Activated T-cell treated with anti-CD3 and anti-CD28 coated beads, Interleukin-2, amount 50 U/mL, for 24 hours (primary cell): ENCODE measurements around the gene UBE2V1.

Source experiments
- DNase-seq: peaks from one replicate; pipeline ENCODE4 v3.0.0-alpha.2; 2020
- H3K27ac Mint-ChIP-seq: 2 replicates; pipeline ENCODE4 v1.8.0; 2020; ENCODE audit warnings: mild to moderate bottlenecking, mixed read lengths
- H3K27me3 Mint-ChIP-seq: 2 replicates; pipeline ENCODE4 v1.8.0; 2020; ENCODE audit warnings: mixed read lengths
- H3K36me3 Mint-ChIP-seq: 2 replicates; pipeline ENCODE4 v1.8.0; 2020; ENCODE audit warnings: low read depth, mixed read lengths
- H3K4me1 Mint-ChIP-seq: 2 replicates; pipeline ENCODE4 v1.8.0; 2020; ENCODE audit warnings: low read depth, mixed read lengths
- H3K4me3 Mint-ChIP-seq: 2 replicates; pipeline ENCODE4 v1.8.0; 2020; ENCODE audit warnings: mild to moderate bottlenecking, moderate library complexity, mixed read lengths
- H3K9me3 Mint-ChIP-seq: 2 replicates; pipeline ENCODE4 v1.8.0; 2020; ENCODE audit warnings: mixed read lengths

Gene UBE2V1

DNA sequence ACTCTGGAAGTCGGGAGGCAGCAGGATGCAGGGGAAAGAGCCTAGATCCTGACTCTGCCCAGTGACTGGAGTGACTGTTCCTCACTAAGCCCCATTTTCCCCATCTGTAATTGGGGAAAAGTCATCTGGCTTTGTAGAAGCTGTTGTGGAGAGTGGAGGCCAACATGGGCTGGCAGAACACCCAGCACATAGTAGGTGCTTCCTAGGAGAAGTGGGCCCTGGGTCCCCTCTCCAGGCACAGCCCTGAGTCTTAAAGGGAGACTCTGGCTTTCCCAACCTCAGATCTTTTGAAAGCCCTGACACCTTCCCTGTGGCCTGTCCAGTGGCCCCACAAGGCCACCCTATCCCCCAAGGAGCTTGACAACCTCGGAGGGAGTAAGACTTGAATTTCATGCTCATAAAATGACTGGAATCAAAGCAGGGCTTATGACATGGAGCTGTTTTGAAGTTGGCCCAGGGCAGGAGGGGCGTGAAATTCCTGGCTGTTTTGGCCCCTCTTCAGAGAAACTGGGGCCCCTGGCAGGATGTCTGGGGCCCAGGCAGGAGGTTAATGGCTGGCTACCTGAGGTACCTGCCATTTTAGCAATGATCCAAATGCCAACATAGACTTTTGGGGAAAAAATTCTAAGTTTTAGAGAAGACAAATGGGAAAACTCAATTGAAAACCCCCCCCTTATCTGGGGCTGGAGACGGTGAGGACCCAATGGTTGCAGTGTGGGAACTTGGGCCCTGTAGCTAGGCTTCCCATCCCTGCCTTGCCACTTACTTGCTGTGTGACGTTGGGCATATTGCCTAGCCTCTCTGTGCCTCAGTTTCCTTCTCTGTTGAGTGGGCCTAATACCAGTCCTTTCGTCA is 51.6 kb downstream of the UBE2V1 start:
- no peaks in the 10 kb centered on the region for H3K36me3 Mint-ChIP-seq
- DNase-seq = no peak
- no peaks in the 10 kb centered on the region for H3K27me3 Mint-ChIP-seq
- no peaks in the 10 kb centered on the region for H3K9me3 Mint-ChIP-seq
- no peak overlapping the region for H3K27ac Mint-ChIP-seq
- no peak overlapping the region for H3K4me3 Mint-ChIP-seq
- H3K4me1 Mint-ChIP-seq = no peaks in the 10 kb centered on the region

DNA sequence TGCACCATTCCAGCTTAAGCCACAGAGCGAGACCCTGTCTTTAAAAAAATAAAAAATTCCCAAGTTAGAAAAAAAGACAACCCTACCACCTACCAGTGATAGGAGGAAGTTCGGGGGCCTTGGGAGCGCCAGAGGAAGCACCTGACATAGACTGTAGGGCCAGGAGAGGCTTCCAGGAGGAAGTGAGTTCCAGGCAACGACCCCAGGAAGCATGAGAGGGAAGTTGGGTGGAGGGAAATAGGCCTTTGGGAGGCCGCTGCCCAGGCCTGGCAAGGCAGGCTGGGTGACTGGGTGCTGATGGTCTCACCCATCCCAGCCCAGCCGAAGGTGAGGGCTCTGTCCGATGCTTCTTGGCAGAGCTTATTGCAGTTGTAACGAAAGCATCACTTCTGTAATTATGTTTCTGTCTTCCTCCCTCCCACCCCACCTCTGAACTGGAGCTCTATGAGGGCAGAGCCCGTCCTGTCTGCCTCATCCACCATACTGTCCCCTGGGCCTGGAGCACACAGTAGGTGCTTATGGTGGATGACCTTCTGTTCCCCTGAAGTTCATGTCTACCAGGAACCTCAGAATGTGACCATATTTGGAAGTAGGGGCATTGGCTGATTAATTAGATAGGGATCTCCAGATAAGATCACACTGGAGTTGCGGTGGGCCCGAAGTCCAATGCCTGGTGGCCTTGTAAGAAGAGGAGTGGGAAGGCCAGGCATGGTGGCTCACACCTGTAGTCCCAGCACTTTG is 54.1 kb downstream of the UBE2V1 start:
- Mint-ChIP-seq H3K9me3 (no peaks in the 10 kb centered on the region), H3K4me3 (no peak overlapping the region), H3K4me1 (no peaks in the 10 kb centered on the region), H3K36me3 (no peaks in the 10 kb centered on the region), H3K27ac (no peak overlapping the region), H3K27me3 (peaks cover 5% of the 10 kb centered on the region)
- DNase-seq = no peak

GRCh38 chr20:50057714-50058053 is 55.3 kb downstream of the UBE2V1 start:
- H3K27ac Mint-ChIP-seq = no peak overlapping the region
- H3K27me3 Mint-ChIP-seq = peaks cover 7% of the 10 kb centered on the region
- H3K9me3 Mint-ChIP-seq = no peaks in the 10 kb centered on the region
- H3K4me3 Mint-ChIP-seq = no peak overlapping the region
- no peaks in the 10 kb centered on the region for H3K36me3 Mint-ChIP-seq
- H3K4me1 Mint-ChIP-seq = no peaks in the 10 kb centered on the region
- DNase-seq = no peak

DNA sequence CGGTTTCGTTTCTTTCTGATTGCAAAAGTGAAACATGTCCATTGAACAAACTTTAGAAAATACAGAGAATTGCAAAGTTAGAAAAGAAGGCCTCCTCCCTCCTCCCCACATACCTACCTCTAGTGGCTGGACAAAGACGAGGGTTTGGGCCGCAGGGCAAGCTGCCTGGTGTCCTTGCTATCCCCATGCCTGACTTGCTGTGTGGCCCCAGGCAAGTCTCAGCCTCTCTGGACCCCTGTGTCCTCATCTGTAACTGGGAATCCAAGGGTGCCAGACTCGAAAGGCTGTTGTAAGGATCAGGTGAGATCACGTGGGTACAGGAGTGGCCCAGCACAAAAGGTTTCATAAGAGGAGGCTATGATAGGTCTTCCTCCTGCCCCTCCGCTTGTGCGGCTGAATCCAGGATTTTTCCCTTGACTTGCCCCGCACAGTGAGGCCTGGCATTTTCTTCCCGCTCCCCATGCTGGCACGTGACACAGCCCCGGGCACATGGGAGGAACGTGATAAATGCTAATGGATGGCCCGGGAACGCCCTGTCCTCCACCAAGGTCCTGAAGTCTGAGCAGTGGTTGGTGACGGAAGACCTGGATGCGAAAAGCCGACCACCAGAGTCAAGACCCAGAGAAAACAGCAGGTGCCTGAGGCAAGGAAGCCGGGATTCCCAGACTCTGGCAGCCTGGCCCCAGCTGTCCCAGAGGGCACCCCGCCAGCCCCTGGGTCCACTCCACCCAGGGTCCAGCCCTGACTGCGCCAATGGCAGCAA is 55.8 kb downstream of the UBE2V1 start:
- no peak for DNase-seq
- no peak overlapping the region for H3K27ac Mint-ChIP-seq
- H3K4me3 Mint-ChIP-seq = no peak overlapping the region
- H3K4me1 Mint-ChIP-seq = no peaks in the 10 kb centered on the region
- peaks cover 7% of the 10 kb centered on the region for H3K27me3 Mint-ChIP-seq
- H3K36me3 Mint-ChIP-seq = no peaks in the 10 kb centered on the region
- no peaks in the 10 kb centered on the region for H3K9me3 Mint-ChIP-seq

DNA sequence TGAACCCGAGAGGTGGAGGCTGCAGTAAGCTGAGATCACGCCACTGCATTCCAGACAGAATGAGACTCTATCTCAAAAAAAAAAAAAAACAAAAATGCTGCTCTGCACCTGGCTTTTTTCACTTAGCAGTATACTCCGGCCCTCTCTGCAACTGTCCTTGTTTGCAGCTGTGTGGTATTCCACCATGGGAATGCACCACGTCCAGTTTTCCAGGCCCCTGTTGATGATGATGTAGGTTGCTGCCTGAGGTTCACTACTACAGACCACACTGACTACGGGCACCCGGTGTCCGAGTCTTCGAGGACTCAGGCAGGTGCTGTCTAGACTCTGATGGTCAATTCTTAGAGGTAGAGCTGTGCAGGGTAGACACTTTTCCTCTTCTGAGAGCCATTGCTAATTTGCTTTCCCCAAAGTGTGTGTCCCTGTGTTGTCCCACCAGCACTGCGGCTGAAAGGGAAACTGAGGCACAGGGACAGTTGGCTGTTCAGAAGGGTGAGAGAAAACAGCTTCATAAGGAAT is 56.5 kb downstream of the UBE2V1 start:
- Mint-ChIP-seq H3K4me3 (no peak overlapping the region), H3K27me3 (peaks cover 7% of the 10 kb centered on the region), H3K9me3 (no peaks in the 10 kb centered on the region), H3K27ac (no peak overlapping the region), H3K36me3 (no peaks in the 10 kb centered on the region), H3K4me1 (no peaks in the 10 kb centered on the region)
- no peak for DNase-seq

GRCh38 chr20:50055524-50056083 is 57.3 kb downstream of the UBE2V1 start:
- H3K4me1 Mint-ChIP-seq = no peaks in the 10 kb centered on the region
- H3K27ac Mint-ChIP-seq = no peak overlapping the region
- H3K27me3 Mint-ChIP-seq = peaks cover 7% of the 10 kb centered on the region
- no peaks in the 10 kb centered on the region for H3K36me3 Mint-ChIP-seq
- no peak for DNase-seq
- H3K9me3 Mint-ChIP-seq = no peaks in the 10 kb centered on the region
- H3K4me3 Mint-ChIP-seq = no peak overlapping the region

GRCh38 chr20:50054626-50055511 is 58.1 kb downstream of the UBE2V1 start:
- H3K4me3 Mint-ChIP-seq = no peak overlapping the region
- H3K27ac Mint-ChIP-seq = no peak overlapping the region
- no peaks in the 10 kb centered on the region for H3K36me3 Mint-ChIP-seq
- no peaks in the 10 kb centered on the region for H3K4me1 Mint-ChIP-seq
- no peak for DNase-seq
- no peaks in the 10 kb centered on the region for H3K9me3 Mint-ChIP-seq
- H3K27me3 Mint-ChIP-seq = peaks cover 8% of the 10 kb centered on the region

GRCh38 chr20:50054231-50054547 is 58.8 kb downstream of the UBE2V1 start:
- no peak for DNase-seq
- no peak overlapping the region for H3K4me3 Mint-ChIP-seq
- H3K4me1 Mint-ChIP-seq = peaks cover 1% of the 10 kb centered on the region
- H3K36me3 Mint-ChIP-seq = no peaks in the 10 kb centered on the region
- no peak overlapping the region for H3K27ac Mint-ChIP-seq
- no peaks in the 10 kb centered on the region for H3K9me3 Mint-ChIP-seq
- peaks cover 9% of the 10 kb centered on the region for H3K27me3 Mint-ChIP-seq

DNA sequence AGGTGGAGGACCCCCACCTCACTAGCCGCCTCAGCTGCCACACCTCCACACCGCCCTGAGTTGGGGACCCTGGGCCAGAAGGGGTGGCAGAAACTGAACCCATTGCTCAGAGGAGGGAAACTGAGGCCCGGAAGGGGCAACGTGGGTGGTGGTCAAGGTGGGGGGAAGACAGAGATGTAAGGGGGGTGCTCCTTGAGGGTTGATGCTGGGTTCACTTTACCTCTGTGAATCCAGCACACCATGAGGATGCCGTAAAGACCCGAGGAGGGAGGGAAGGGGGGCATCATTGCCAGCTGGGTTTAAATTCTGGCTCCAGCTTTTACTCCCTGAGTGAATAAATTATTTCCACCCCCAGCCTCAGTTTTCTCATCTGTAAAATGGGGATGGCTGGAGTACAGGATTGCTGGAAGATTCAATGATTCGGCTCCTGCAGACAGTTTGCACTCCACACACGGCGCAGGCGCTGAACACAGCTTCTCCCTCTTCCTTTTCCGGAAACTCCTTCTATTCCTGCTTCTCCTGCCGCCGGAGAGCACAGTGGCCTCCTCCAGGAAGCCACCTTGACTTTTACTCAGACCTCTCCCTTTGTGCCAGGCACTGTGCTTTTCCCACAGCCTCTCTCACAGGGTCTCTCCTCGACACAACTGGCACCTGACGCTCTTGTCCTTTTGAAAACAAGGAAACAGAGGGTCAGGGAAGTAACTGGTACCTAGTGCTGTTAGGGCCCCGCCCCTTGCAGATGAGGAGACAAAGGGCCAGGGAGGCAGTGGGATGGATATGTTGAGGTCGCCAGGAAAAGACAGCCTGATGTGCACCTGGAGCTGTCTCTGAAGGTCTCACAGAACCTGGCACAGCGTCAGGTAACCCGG is 59.4 kb downstream of the UBE2V1 start:
- H3K9me3 Mint-ChIP-seq = no peaks in the 10 kb centered on the region
- no peak for DNase-seq
- H3K36me3 Mint-ChIP-seq = no peaks in the 10 kb centered on the region
- no peak overlapping the region for H3K4me3 Mint-ChIP-seq
- no peak overlapping the region for H3K27ac Mint-ChIP-seq
- peaks cover 6% of the 10 kb centered on the region for H3K4me1 Mint-ChIP-seq
- peaks cover 14% of the 10 kb centered on the region for H3K27me3 Mint-ChIP-seq

GRCh38 chr20:50052550-50053361 is 60.2 kb downstream of the UBE2V1 start:
- Mint-ChIP-seq H3K36me3 (no peaks in the 10 kb centered on the region), H3K27me3 (peaks cover 19% of the 10 kb centered on the region), H3K4me3 (no peak overlapping the region), H3K9me3 (no peaks in the 10 kb centered on the region), H3K4me1 (peaks cover 11% of the 10 kb centered on the region), H3K27ac (no peak overlapping the region)
- DNase-seq = no peak

DNA sequence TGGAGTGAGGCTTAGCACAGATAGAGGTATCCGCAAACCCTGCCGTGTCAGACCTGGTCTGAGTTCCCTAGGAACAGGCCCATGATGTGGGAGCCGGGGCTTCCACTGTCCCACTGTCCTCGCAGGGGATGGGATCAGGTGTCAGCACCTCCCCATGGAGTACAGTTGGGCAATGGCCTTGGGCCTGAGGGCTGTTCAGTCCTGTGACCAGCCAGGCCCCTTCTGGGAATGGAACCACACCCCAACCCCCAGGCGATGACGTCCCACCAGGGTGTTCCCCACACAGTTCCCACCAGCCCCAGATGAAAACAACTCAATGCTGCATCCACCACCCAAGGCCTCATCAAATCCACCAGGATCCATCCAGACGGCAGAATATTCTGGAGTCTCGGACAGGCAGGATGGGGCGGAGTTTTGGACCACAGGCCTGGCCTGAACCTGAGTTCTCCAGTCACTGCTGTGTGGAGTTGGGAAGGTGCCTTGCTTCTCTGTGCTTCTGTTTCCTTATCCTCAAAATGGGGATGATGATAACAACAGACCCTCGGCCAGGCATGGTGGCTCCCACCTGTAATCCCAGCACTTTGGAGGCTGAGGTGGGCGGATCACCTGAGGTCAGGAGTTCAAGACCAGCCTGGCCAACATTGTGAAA is 62.2 kb downstream of the UBE2V1 start:
- Mint-ChIP-seq H3K27me3 (peaks cover 19% of the 10 kb centered on the region), H3K4me1 (peaks cover 11% of the 10 kb centered on the region), H3K4me3 (no peak overlapping the region), H3K36me3 (no peaks in the 10 kb centered on the region), H3K9me3 (no peaks in the 10 kb centered on the region), H3K27ac (no peak overlapping the region)
- no peak for DNase-seq

DNA sequence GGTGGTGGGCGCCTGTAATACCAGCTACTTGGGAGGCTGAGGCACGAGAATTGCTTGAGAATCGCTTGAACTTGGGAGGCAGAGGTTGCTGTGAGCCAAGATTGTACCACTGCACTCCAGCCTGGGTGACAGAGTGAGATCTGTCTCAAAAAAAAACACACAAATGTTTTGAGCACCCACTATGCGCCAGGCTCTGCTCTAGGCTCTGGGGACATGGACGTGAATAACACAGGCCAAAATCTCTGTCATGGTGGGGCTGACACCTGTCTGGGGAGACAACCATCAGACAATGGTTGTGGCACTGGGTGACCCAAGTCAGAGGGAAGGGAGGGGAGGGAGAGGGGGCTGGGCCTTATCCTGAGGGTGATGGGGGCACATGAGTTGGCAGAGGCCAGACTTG is 62.7 kb downstream of the UBE2V1 start:
- Mint-ChIP-seq H3K36me3 (no peaks in the 10 kb centered on the region), H3K27ac (no peak overlapping the region), H3K27me3 (peaks cover 19% of the 10 kb centered on the region), H3K9me3 (no peaks in the 10 kb centered on the region), H3K4me1 (peaks cover 11% of the 10 kb centered on the region), H3K4me3 (no peak overlapping the region)
- no peak for DNase-seq
